Measurements from ENCODE around the gene FBLN2. TPM values are rescaled to one million over a fixed set of nuclear protein-coding genes. Genes with fewer than 3 reads are reported as not detected.
A peak's percentile ranks its signal among the peaks of the same experiment; 100 is the strongest.

FBLN2 gene
- total and polyA plus RNA-seq, 5 donors = 124 to 323 (median 257) TPM

DNA sequence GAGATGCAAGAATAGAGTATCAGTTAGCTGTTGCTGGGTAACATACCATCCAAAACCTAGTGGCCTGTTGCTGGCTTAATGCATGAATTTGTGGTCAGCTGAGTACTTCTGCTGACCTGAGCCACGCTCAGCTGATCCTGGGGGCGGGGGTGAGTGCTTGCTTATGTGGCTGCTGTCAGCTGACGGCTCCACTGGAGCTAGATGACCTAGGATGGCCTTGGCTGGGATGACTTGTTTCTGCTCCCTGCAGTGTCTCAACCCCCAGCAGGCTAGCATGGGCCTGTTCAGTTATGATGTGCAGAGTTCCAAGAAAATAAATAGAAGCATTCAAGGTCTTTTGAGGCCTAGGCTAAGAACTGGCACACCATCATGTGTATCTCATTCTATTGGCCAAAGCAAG lies 63.9 kb downstream of the FBLN2 start:
- Histone ChIP-seq H3K27me3 (ENCODE audit: control insufficient read depth, insufficient read depth) (no peaks in the 10 kb centered on the region), H3K4me1 (ENCODE audit: control insufficient read depth, insufficient read depth, low read length) (no peaks in the 10 kb centered on the region), H3K27ac (ENCODE audit: low read length) (no peak overlapping the region), H3K4me3 (ENCODE audit: low read length) (no peak overlapping the region), H3K9me3 (ENCODE audit: control insufficient read depth, low read length) (no peaks in the 10 kb centered on the region)
- 70% methylated on average over 3 of the region's 3 CpGs for WGBS
- DNase-seq (peak; percentile 66 to 89 (median 76)), ATAC-seq (peak; percentile 72 to 86)
- intact Hi-C loops (cut with DNase I) = no loop called here

DNA sequence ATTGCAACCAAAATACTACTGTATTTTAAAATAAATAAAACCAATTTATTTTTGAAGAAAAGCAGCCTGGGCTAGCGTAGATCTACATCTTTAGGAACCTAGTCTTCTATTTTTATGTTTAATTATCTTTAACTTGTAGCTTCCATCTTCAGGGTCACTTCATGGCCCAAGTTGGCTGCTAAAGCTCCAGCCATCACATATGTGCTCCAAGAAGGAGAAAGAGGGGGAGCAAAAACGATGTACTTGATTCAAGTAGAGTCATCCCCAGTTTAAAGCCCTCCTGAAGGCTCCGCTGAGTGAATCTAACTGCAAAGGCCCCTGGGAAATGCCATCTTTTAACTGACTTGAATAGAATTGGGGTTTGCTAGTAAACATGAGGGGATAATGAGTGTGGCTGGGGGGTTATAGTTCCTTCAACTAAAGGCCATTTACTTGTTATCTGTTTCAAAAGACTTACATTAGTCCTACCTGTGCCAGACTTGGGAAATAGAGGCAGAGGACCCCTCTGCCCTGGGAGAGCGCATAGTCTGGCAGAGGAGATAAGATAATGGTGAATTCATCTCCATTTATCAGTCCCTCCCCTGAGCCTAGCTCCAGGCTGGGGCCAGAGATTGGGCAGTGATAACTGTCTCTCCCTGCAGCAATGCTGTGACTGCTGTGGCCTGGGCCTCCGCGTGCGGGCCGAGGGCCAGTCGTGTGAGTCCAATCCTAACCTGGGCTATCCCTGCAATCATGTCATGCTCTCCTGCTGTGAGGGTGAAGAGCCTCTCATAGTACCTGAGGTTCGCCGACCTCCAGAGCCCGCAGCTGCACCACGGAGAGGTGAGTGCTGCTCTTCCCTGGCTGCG lies 64.6 kb downstream of the FBLN2 start:
- peak in 1 of 3 donors; percentile 46 for DNase-seq
- Histone ChIP-seq H3K4me3 (ENCODE audit: low read length) (no peak overlapping the region), H3K9me3 (ENCODE audit: control insufficient read depth, low read length) (no peaks in the 10 kb centered on the region), H3K27me3 (ENCODE audit: control insufficient read depth, insufficient read depth) (no peaks in the 10 kb centered on the region), H3K27ac (ENCODE audit: low read length) (no peak overlapping the region), H3K4me1 (ENCODE audit: control insufficient read depth, insufficient read depth, low read length) (no peaks in the 10 kb centered on the region)
- WGBS = 91% methylated on average over 14 of the region's 14 CpGs
- ATAC-seq = no peak
- intact Hi-C loops (cut with DNase I) = no loop called here

DNA sequence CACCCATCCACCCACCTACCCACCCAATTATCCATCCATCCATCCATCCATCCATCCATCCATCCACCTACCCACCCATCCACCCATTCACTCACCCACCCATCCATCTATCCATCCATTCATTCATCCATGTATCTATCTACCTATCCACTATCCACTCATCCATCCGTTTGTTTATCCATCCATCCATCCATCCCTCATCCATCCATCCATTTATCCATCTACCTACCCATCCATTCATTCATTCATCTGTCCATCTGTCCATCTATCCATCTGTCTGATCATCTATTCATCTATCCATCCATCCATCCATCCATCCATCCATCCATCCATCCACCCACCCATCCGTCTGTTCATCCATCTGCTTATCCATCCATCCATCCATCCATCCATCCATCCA lies 65.7 kb downstream of the FBLN2 start:
- DNase-seq = no peak
- Histone ChIP-seq H3K4me3 (ENCODE audit: low read length) (no peak overlapping the region), H3K27me3 (ENCODE audit: control insufficient read depth, insufficient read depth) (no peaks in the 10 kb centered on the region), H3K4me1 (ENCODE audit: control insufficient read depth, insufficient read depth, low read length) (no peaks in the 10 kb centered on the region), H3K9me3 (ENCODE audit: control insufficient read depth, low read length) (no peaks in the 10 kb centered on the region), H3K27ac (ENCODE audit: low read length) (no peak overlapping the region)
- ATAC-seq = no peak
- intact Hi-C loops (cut with DNase I) = no loop called here
- 94% methylated on average over 2 of the region's 2 CpGs for WGBS

DNA sequence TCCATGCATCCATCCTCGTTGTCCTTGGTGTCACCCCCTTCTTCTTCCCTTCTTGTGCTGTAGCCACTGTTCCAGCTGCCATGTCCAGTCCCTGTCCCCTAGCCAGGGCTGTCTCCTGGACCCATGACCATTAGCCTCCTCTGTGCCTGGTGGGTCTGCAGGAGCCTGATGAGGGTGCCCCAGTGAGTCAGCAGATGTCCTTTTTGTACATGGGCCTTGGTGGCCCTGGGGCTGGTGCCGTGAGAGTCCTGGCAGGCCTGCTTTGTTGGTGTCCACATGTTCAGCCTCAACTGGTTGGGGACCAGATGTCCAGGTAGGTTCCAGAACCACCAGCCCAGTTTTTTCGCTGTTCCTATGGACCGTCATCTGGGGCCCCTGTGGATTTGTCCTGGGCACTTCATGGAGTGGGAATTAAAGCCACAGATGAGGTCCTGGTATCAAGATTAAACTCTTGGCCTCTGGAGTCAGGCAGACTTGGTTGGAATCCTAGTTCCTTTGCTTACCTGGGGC lies 66.1 kb downstream of the FBLN2 start:
- DNase-seq (peak in 1 of 3 donors; percentile 21), ATAC-seq (no peak)
- no peaks in the 10 kb centered on the region for H3K9me3 ChIP-seq (ENCODE audit: control insufficient read depth, low read length)
- H3K4me3 ChIP-seq (ENCODE audit: low read length) = no peak overlapping the region
- no peak overlapping the region for H3K27ac ChIP-seq (ENCODE audit: low read length)
- intact Hi-C loops (cut with DNase I) = no loop called here
- H3K27me3 ChIP-seq (ENCODE audit: control insufficient read depth, insufficient read depth) = no peaks in the 10 kb centered on the region
- H3K4me1 ChIP-seq (ENCODE audit: control insufficient read depth, insufficient read depth, low read length) = no peaks in the 10 kb centered on the region
- WGBS = 91% methylated on average over 4 of the region's 4 CpGs

DNA sequence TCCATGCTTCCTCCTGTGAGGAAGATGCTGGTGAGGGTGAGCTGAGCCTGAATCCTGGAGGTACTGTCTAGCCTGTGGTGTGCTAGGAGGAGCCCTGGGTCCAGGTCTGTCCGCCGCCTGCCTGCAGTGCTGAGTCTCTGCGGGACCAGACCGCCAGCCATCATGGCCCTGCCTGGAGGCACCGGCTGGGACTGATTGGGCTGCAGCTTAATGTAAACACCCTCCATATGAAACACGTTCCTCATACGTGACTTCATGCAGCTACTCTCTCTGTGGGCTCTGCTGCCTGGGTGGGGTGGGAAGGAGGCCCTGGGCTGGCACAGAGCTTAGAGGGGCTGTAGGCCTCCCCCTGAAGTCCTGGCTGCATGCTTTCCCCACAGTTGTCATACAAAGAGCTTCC lies 67.4 kb downstream of the FBLN2 start:
- DNase-seq = peak in 1 of 3 donors; percentile 31
- no peaks in the 10 kb centered on the region for H3K4me1 ChIP-seq (ENCODE audit: control insufficient read depth, insufficient read depth, low read length)
- intact Hi-C loops (cut with DNase I) = no loop called here
- no peak overlapping the region for H3K27ac ChIP-seq (ENCODE audit: low read length)
- ATAC-seq = no peak
- WGBS = 87% methylated on average over 7 of the region's 7 CpGs
- H3K4me3 ChIP-seq (ENCODE audit: low read length) = no peak overlapping the region
- no peaks in the 10 kb centered on the region for H3K9me3 ChIP-seq (ENCODE audit: control insufficient read depth, low read length)
- no peaks in the 10 kb centered on the region for H3K27me3 ChIP-seq (ENCODE audit: control insufficient read depth, insufficient read depth)

DNA sequence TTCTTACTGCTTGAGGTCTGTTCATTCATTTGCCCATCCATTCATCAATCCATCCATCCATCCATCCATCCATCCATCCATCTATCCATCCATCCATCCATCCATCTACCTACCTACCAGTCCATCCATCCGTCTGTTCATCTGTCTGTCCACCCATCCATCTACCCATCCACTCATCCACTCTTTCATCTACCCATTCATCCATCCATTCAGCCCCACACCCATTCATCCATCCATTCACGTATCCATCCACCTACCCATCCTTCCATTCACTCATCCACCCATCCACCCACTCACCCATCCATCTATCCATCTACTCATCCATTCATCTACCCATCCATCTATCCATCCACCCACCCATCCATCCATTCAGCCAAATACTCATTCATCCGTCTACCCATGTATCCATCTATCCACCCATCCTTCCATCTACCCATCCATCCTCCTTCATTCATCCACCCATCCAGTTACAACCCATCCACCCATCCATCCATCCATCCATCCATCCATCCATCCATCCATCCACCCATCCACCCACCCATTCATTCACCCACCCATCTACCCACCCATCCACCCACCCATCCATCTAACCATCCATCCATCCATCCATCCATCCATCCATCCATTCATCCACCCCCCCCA lies 68.3 kb downstream of the FBLN2 start:
- no peak for ATAC-seq
- intact Hi-C loops (cut with DNase I) = no loop called here
- WGBS = 95% methylated on average over 3 of the region's 3 CpGs
- Histone ChIP-seq H3K9me3 (ENCODE audit: control insufficient read depth, low read length) (no peaks in the 10 kb centered on the region), H3K27me3 (ENCODE audit: control insufficient read depth, insufficient read depth) (no peaks in the 10 kb centered on the region), H3K4me1 (ENCODE audit: control insufficient read depth, insufficient read depth, low read length) (no peaks in the 10 kb centered on the region), H3K4me3 (ENCODE audit: low read length) (no peak overlapping the region), H3K27ac (ENCODE audit: low read length) (no peak overlapping the region)
- DNase-seq = no peak

DNA sequence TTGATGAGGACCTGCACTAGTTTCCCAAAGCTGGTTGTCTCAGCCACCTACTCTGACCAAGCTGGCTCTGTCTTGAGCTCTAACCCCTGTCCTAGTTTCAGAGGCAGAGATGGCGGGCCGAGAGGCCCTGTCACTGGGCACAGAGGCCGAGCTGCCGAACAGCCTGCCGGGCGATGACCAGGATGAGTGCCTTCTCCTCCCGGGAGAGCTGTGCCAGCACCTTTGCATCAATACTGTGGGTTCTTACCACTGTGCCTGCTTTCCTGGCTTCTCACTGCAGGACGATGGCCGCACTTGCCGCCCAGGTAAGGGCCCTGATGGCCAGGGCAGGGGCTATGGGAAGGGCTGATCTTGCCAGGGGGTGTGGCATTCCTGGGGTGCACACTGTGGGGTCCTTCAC lies 69.1 kb downstream of the FBLN2 start:
- Histone ChIP-seq H3K9me3 (ENCODE audit: control insufficient read depth, low read length) (no peaks in the 10 kb centered on the region), H3K27ac (ENCODE audit: low read length) (no peak overlapping the region), H3K4me3 (ENCODE audit: low read length) (no peak overlapping the region), H3K27me3 (ENCODE audit: control insufficient read depth, insufficient read depth) (no peaks in the 10 kb centered on the region), H3K4me1 (ENCODE audit: control insufficient read depth, insufficient read depth, low read length) (no peaks in the 10 kb centered on the region)
- ATAC-seq (no peak), DNase-seq (peak in 1 of 3 donors; percentile 20)
- 96% methylated on average over 10 of the region's 10 CpGs for WGBS
- intact Hi-C loops (cut with DNase I) = no loop called here

DNA sequence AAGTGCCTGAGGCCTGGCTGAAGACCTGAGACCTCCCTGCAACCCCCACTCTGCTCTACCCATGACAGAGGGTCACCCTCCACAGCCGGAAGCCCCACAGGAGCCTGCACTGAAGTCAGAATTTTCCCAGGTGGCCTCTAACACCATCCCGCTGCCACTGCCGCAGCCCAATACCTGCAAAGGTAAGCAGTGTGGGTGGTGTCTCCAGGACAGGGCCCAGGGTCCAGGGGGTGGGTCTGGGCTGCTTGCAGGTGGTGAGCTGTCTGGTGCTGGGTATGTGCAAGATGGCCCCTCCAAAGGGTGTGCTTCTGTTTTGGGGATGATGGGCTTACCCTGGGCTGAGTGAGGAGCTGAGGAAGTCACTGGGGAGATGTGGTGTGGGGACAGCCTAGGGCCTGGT lies 69.9 kb downstream of the FBLN2 start:
- Histone ChIP-seq H3K4me3 (ENCODE audit: low read length) (no peak overlapping the region), H3K9me3 (ENCODE audit: control insufficient read depth, low read length) (no peaks in the 10 kb centered on the region), H3K27me3 (ENCODE audit: control insufficient read depth, insufficient read depth) (no peaks in the 10 kb centered on the region), H3K4me1 (ENCODE audit: control insufficient read depth, insufficient read depth, low read length) (no peaks in the 10 kb centered on the region), H3K27ac (ENCODE audit: low read length) (no peak overlapping the region)
- WGBS = 97% methylated on average over 3 of the region's 3 CpGs
- intact Hi-C loops (cut with DNase I) = no loop called here
- DNase-seq (no peak), ATAC-seq (no peak)

DNA sequence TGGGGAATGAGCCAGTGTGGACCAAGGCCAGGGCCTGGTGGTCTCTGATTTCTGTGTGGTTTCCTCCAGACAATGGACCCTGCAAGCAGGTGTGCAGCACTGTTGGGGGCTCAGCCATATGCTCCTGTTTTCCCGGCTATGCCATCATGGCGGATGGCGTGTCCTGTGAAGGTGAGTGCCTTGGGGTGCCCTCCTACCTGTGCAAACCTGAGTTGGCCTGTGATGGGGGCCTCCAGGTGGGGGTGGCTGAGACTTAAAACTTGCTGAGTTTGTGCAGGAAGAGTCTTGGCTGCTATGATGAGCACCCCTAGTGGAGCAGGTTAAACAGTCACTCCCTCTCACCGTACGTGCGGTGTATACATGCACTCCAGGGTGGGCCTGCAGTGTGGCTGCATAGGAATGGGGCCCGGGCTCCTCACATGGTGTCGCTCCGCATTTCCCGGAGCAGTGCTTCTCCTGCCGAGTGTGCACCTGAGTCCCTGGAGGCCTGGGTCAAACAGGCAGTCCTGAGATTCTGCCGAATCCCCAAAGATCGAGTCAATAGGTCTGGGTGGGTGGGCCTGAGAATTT lies 70.8 kb downstream of the FBLN2 start:
- H3K9me3 ChIP-seq (ENCODE audit: control insufficient read depth, low read length) = no peaks in the 10 kb centered on the region
- no peaks in the 10 kb centered on the region for H3K27me3 ChIP-seq (ENCODE audit: control insufficient read depth, insufficient read depth)
- H3K4me3 ChIP-seq (ENCODE audit: low read length) = no peak overlapping the region
- no peak overlapping the region for H3K27ac ChIP-seq (ENCODE audit: low read length)
- DNase-seq = no peak
- no peak for ATAC-seq
- intact Hi-C loops (cut with DNase I) = loop anchor here in 1 of 4 donors (5.0 kb wide), 1 partner anchor 112 kb away; no protein-coding TSS in a partner anchor
- H3K4me1 ChIP-seq (ENCODE audit: control insufficient read depth, insufficient read depth, low read length) = no peaks in the 10 kb centered on the region
- WGBS = 86% methylated on average over 13 of the region's 13 CpGs

DNA sequence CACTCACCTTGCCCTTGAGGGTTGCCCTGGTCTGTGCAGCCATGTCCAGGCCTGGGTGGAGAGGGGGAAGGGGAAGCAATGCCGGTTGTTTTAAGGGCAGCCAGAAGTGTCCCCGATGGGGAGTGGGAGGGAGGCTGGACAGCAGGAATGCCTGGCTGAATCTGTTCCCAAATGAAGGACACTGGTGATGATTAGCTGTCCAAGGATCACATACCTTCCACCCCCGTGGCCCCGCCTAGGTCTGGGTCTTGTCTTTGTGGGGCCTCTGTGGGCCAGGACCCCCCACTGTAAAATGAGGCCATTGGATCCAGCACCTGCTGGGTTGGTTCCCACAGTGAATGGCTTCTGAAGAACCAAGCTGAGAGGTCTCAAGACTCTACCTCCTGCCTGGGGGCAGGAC lies 71.4 kb downstream of the FBLN2 start:
- Histone ChIP-seq H3K27ac (ENCODE audit: low read length) (no peak overlapping the region), H3K4me3 (ENCODE audit: low read length) (no peak overlapping the region), H3K27me3 (ENCODE audit: control insufficient read depth, insufficient read depth) (no peaks in the 10 kb centered on the region), H3K9me3 (ENCODE audit: control insufficient read depth, low read length) (no peaks in the 10 kb centered on the region), H3K4me1 (ENCODE audit: control insufficient read depth, insufficient read depth, low read length) (no peaks in the 10 kb centered on the region)
- ATAC-seq (no peak), DNase-seq (no peak)
- WGBS = 74% methylated on average over 4 of the region's 4 CpGs
- intact Hi-C loops (cut with DNase I) = loop anchor here in 1 of 4 donors (5.0 kb wide), 1 partner anchor 113 kb away; no protein-coding TSS in a partner anchor

Data from right cardiac atrium (tissue), 5 donors.